ENCODE data around the gene PRM1.

Gene PRM1

GRCh38 chr16:11252482-11252931 is 28.6 kb downstream of the PRM1 start:
- peak in 1 of 2 experiments; percentile 14 for DNase-seq

- peak; percentile 78 to 85 for DNase-seq
Measured at GRCh38 chr16:11251525-11252481, 29.3 kb downstream of the PRM1 start.

GRCh38 chr16:11250786-11251524 is 30.2 kb downstream of the PRM1 start:
- DNase-seq = peak in 1 of 2 experiments; percentile 16

- DNase-seq = peak in 1 of 2 experiments; percentile 36
Measured at GRCh38 chr16:11250091-11250785, 30.9 kb downstream of the PRM1 start.

GRCh38 chr16:11249233-11250061 is 31.7 kb downstream of the PRM1 start:
- DNase-seq = peak in 1 of 2 experiments; percentile 26

GRCh38 chr16:11248133-11248532 is 33.0 kb downstream of the PRM1 start:
- DNase-seq = no peak

GRCh38 chr16:11245988-11246387 is 35.1 kb downstream of the PRM1 start:
- DNase-seq = no peak

- no peak for DNase-seq
Measured at GRCh38 chr16:11245222-11245737, 35.9 kb downstream of the PRM1 start.

GRCh38 chr16:11242658-11243057 is 38.5 kb downstream of the PRM1 start:
- DNase-seq = no peak

- DNase-seq = no peak
Measured at GRCh38 chr16:11241480-11242204, 39.5 kb downstream of the PRM1 start.

- DNase-seq = peak in 1 of 2 experiments; percentile 33
Measured at GRCh38 chr16:11240636-11241473, 40.3 kb downstream of the PRM1 start.

- no peak for DNase-seq
Measured at GRCh38 chr16:11239644-11240632, 41.2 kb downstream of the PRM1 start.

GRCh38 chr16:11238272-11239202 is 42.6 kb downstream of the PRM1 start:
- no peak for DNase-seq

- DNase-seq = no peak
Measured at GRCh38 chr16:11236461-11237254, 44.5 kb downstream of the PRM1 start.

- no peak for DNase-seq
Measured at GRCh38 chr16:11235703-11235991, 45.5 kb downstream of the PRM1 start.

GRCh38 chr16:11234884-11235702 is 46.0 kb downstream of the PRM1 start:
- no peak for DNase-seq

Measured in stimulated activated CD4-positive, alpha-beta T cell treated with anti-CD3 and anti-CD28 coated beads, Interleukin-4, amount 100 ng/mL, for 4 hours (primary cell).